ENCODE measurements around the gene MSLN. TPM values are rescaled to one million over a fixed set of nuclear protein-coding genes. Genes with fewer than 3 reads are reported as not detected.

MSLN gene
- polyA plus RNA-seq, 2 of the 4 experiments (the other 2 are of a cell fraction) = 2.4 to 3.6 TPM

DNA sequence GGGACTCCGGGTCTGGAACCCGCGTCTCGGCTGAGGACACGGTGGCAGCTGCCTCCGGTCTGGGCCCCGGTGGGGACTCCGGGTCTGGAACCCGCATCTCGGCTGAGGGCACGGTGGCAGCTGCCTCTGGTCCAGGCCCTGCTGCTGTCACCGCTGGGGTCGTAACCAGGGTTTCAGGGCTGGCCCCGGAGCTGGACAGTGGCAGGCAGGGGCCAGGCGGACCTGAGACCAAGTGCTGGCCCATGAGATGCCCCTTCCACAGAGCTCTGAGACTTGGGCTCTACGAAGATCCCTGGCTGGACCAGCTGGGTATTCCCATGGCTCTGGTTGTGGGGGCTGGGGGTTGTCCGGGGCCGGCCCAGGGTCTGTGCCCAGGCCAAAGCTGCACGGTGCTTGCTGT lies 23.9 kb downstream of the MSLN start:
- no peak for FAIRE-seq
- WGBS (ENCODE audit: missing lambda C conversion rate) = 100% methylated on average over 3 of the region's 19 CpGs
- no peak for ATAC-seq
- Histone ChIP-seq H3K4me2 (no peak overlapping the region), H3K4me1 (peaks cover 25% of the 10 kb centered on the region), H3K9me3 (no peaks in the 10 kb centered on the region), H3K4me3 (no peak overlapping the region), H3K27ac (no peak overlapping the region)
- CTCF ChIA-PET = interaction anchor here (0.8 to 10.1 kb wide), 16 partner anchors 8 to 184 kb away, joined by 3 to 205 read pairs (median 22); partner anchors contain the start of genes ANTKMT, CCDC78, CIAO3 and METRN
- DNase-seq (ENCODE audit: low read depth in 1 of 2, low spot score in 1 of 2) = no peak
- TF ChIP-seq E2F6 (IDR thresholded peaks at IDR 0.05; ENCODE audit: borderline replicate concordance, low read depth) (no peak), FOXS1 (CRISPR knock-in tag; IDR thresholded peaks at IDR 0.05) (no peak), NFE2L2 (conservative IDR thresholded peaks at IDR 0.05; ENCODE audit: low read length) (no peak), CBX8 (IDR thresholded peaks at IDR 0.05) (no peak), GATA3 (IDR thresholded peaks at IDR 0.05; ENCODE audit: borderline replicate concordance) (no peak), POLR2AphosphoS2 (conservative IDR thresholded peaks at IDR 0.05; ENCODE audit: low read length) (no peak), CBX2 (IDR thresholded peaks at IDR 0.05; ENCODE audit: borderline replicate concordance, low read depth) (no peak), PHF8 (IDR thresholded peaks at IDR 0.05; ENCODE audit: borderline replicate concordance, low read depth) (no peak), EHF (CRISPR knock-in tag; IDR thresholded peaks at IDR 0.05) (no peak), KDM1A (IDR thresholded peaks at IDR 0.05; ENCODE audit: low read depth) (no peak), TFCP2L1 (CRISPR knock-in tag; IDR thresholded peaks at IDR 0.05) (no peak), BCL3 (IDR thresholded peaks at IDR 0.05) (no peak), SREBF2 (IDR thresholded peaks at IDR 0.05) (no peak), ZFP36 (IDR thresholded peaks at IDR 0.05; ENCODE audit: borderline replicate concordance, partially characterized antibody) (no peak), REST (IDR thresholded peaks at IDR 0.05) (no peak), POLR2A (IDR thresholded peaks at IDR 0.05; ENCODE audit: low read length) (no peak)
- TF ChIP-seq, protein P1, sequence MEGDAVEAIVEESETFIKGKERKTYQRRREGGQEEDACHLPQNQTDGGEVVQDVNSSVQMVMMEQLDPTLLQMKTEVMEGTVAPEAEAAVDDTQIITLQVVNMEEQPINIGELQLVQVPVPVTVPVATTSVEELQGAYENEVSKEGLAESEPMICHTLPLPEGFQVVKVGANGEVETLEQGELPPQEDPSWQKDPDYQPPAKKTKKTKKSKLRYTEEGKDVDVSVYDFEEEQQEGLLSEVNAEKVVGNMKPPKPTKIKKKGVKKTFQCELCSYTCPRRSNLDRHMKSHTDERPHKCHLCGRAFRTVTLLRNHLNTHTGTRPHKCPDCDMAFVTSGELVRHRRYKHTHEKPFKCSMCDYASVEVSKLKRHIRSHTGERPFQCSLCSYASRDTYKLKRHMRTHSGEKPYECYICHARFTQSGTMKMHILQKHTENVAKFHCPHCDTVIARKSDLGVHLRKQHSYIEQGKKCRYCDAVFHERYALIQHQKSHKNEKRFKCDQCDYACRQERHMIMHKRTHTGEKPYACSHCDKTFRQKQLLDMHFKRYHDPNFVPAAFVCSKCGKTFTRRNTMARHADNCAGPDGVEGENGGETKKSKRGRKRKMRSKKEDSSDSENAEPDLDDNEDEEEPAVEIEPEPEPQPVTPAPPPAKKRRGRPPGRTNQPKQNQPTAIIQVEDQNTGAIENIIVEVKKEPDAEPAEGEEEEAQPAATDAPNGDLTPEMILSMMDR (IDR thresholded peaks at IDR 0.05) = no peak
- TF ChIP-seq, protein P2, sequence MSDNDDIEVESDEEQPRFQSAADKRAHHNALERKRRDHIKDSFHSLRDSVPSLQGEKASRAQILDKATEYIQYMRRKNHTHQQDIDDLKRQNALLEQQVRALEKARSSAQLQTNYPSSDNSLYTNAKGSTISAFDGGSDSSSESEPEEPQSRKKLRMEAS (IDR thresholded peaks at IDR 0.05) = no peak
- POLR2A ChIA-PET = interaction anchor here (1.1 kb wide), 1 partner anchor 64 kb away, joined by 3 read pairs; the partner anchor contains the start of gene ANTKMT
